GM21737 (cell line): ENCODE measurements around the gene AP1B1.
"Not testable (repeated sequence)": the region's sequence is repeated elsewhere in the genome, so short reads cannot be mapped to it uniquely, and the experiment has no call there.

Experiments used
- ATAC-seq: cut with Tn5 transposase; IDR thresholded peaks from one replicate; pipeline ENCODE4 v1.9.1; 2021; ENCODE audit warnings: mild to moderate bottlenecking, moderate library complexity; ENCODE audit not compliant: unreplicated experiment

The AP1B1 gene

GRCh38 chr22:29388759-29389090 lies 355 bp upstream of the AP1B1 start:
- no peak for ATAC-seq

- no peak for ATAC-seq
Observed at GRCh38 chr22:29386708-29387107, 1.7 kb downstream of the AP1B1 start.

DNA sequence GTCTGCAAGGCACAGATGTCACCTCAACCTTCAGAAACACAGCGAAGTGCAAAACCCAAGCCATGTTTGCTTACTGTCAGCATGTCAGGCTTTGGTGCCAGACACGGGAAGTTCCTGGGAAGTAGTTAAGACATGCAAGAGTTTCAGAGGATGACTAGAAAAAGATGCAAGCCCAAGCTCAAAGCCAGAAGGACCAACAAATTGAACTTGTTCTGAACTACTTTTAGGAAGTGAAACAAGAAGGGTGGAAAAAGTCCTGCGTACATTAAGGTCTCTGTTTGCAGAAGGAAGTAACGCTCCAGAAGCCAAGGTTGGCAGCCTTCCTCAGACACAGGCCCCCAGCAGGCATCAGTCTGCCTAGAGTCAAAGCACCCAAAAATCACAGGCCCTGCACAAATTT lies 2.6 kb downstream of the AP1B1 start:
- no peak for ATAC-seq

DNA sequence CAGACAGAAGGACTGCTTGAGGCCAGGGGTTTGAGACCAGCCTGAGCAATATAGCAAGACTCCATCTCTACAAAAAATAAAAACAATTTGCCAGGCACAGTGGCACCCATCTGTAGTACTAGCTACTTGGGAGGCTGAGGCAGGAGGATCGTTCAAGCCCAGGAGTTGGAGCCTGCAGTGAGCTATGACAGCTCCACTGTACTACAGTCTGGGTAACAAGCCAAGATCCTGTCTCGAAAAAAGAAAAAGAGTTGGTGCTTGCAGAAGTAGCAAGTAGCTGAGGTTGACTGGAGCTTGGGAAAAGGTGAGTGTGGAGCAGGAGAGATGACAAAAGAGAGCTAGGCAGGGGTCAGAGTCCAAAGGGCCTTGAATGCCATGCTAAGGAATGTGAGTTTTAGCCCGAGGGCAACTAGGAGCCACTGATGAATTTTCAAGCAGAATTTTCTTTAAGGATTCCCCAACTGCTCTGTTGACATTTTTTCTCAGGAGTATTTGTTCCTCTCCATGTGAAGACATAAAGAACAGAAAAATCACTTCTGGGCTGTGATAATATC lies 3.1 kb downstream of the AP1B1 start:
- no peak for ATAC-seq

- no peak for ATAC-seq
Observed at GRCh38 chr22:29383740-29384139, 4.6 kb downstream of the AP1B1 start.

- ATAC-seq: no peak
Observed at GRCh38 chr22:29382580-29383302, 5.6 kb downstream of the AP1B1 start.

- ATAC-seq: no peak
Observed at GRCh38 chr22:29380856-29381255, 7.5 kb downstream of the AP1B1 start.

DNA sequence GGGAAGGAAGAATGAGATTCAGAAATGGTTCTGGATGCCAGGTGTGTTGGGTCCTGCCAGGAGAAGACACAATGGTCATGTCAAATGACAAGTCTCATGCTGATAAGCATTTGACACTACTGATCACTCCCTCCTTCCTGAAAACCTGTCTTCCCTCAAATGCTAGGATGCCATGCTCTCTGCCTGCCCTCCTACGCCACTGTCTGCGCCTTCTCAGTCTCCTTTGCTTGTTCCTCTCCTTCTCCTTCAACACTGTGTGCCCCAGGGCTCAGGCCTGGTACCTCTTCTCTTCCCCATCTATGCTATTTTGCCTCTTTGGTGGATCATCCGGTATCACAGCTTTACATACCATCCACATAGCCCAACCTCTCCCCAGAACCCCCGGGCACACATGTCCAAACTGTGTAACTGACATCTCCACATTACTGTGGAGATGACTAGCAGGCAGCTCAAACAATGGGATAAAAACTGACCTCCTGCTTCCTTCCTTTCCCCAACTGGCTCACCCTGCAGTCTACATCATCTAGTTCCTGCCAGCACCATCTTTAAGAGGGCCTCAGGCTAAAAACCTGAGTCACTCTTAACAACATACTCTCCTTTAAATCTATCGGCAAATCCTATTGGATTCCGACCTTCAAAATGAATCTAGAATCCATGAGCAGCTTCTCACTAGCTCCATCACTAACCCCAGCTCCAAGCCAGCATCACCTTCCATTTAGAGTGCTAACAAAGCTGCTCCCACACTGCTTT lies 8.2 kb downstream of the AP1B1 start:
- no peak for ATAC-seq

GRCh38 chr22:29379258-29379657 lies 9.1 kb downstream of the AP1B1 start:
- ATAC-seq: no peak

DNA sequence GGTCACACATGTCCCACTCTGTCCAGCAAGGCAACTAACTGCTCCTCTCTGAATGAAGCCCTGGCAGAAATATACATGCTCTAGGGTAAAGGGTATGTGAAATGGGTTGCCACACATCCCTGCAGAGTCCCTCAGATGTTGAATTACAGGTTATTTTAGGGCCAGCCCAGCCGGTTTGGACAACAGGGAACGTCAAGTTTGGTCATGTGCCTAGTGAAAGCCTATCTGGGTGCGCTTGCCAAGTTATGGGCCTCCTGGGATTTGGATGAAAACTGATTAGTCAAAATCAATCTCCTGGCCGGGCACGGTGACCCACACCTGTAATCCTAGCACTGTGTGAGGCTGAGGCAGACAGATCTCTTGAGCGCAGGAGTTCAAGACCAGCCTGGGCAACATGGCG lies 10.4 kb downstream of the AP1B1 start:
- no peak for ATAC-seq

DNA sequence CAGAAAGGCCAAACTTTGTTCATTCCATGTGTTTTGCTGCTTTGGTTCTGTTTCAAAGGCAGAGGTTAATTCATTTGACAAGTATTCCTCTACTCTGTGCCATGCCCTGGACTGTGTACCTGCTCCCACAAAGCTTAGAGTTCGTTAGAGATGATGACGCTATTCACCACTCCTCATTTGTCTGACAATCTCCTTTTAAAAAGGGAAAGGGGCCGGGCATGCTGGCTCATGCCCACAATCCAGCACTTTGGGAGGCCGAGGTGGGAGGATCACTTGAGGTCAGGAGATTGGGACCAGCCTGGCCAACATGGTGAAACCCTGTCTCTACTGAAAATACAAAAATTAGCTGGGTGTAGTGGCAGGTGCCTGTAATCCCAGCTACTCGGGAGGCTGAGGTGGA lies 11.7 kb downstream of the AP1B1 start:
- not testable (repeated sequence) for ATAC-seq

DNA sequence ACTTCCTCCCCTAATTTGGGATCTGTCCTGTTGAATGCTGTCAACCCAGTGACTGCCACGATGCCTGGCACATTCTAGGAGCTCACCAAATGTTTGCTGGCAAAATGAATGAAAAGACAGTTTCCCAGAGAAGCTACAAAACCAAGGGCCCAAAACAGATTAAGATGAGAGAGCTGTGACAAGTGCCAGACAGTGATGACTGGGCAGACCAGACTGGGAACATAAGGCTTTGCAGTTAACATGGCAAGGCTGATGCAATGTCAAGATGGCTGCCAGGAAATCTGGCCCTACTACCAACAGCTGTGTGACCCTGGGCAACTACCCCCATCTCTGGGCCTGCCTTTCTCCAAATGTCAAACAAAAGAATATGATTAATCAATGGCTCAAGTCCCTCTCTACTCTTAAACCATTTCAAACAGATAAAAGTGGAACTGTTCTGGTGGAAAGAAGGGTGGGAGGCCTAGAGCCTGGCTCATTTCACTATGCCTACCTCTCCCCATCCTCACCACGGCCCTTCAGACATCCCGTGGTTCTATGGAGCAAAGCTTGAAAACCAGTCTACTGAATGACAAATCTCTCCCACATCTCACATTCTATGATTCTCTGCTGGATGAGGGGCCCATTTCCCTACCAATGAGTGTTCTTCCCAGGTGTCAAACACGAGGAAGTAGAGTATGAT lies 12.8 kb downstream of the AP1B1 start:
- ATAC-seq: no peak

DNA sequence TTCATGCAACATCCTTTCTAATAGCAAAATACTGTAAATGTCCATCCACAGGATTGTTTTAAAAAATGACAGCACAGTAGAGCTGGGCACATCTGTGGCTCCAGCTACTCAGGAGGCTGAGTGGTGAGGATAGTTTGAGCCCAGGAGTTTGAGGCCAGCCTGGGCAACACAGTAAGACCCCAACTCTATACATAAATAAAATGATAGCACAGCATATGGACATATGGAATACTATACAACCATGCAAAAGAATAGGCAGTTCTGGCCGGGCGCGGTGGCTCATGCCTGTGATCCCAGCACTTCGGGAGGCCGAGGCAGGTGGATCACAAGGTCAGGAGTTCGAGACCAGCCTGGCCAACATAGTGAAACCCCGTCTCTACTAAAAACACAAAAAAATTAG lies 13.6 kb downstream of the AP1B1 start:
- not testable (repeated sequence) for ATAC-seq

DNA sequence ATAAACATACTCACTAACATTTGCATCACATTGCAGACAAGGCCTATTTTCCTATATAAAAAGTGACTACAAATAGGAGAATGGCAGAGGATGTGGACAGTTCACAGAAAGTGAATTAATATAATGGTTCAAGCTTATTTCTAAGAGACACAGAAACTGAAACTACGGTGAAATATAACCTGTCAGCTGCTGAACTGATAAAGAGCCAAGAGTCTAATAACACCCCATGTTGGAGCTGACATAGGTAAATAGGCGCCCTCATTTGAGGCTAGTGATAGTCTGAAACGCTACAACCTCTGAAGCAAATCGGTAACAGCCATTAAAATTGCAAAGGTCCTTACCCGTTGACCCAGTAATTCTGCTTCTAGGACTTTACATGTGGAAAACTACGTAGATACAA lies 14.0 kb downstream of the AP1B1 start:
- no peak for ATAC-seq

GRCh38 chr22:29370537-29370936 lies 17.8 kb downstream of the AP1B1 start:
- ATAC-seq: no peak

GRCh38 chr22:29369460-29369859 lies 18.9 kb downstream of the AP1B1 start:
- ATAC-seq: no peak

GRCh38 chr22:29359469-29359868 lies 28.9 kb downstream of the AP1B1 start:
- ATAC-seq: no peak

DNA sequence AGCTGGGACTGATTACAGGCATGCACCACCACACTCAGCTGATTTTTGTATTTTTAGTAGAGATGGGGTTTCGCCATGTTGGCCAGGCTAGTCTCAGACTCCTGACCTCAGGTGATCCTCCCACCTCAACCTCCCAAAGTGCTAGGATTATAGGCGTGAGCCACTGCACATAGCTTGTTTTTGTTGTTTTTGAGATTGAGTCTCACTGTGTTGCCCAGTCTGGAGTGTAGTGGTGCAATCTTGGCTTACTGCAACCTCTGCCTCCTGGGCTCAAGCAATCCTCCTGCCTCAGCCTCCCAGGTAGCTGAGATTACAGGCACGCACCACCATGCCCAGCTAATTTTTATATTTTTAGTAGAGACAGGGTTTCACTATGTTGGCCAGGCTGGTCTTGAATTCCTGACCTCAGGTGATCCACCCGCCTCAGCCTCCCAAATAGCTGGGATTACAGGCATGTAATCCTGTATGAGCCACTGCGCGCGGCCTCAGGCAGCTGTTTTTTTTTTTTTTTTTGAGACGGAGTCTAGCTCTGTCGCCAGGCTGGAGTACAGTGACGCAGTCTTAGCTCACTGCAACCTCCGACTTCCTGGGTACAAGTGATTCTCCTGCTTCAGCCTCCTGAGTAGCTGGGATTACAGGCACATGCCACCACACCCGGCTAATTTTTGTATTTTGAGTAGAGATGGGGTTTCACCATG lies 31.0 kb downstream of the AP1B1 start:
- ATAC-seq: not testable (repeated sequence)

- no peak for ATAC-seq
Observed at GRCh38 chr22:29353860-29354259, 34.5 kb downstream of the AP1B1 start.

DNA sequence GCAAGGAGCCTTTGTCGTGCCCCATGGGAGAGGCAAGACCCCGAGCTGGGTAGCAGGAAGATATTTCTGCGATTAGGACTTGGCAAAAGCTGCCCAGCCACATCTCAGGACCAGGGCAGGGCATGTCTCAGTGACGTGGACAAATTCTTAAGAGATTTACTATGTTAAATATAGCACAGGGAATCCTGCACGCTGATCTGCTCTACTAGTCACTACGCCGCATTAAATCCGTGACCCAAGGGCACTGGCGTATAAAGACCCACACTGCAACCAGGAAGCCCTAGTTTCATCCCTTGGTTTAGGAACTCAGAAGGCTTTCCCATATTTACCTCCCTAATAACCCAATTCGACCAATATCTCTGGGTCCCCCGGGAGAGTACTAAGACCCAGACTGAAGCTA lies 35.1 kb downstream of the AP1B1 start:
- no peak for ATAC-seq

- ATAC-seq: no peak
Observed at GRCh38 chr22:29352778-29353177, 35.6 kb downstream of the AP1B1 start.
